ENCODE results near the gene ZNF584. TPM values are rescaled to one million over a fixed set of nuclear protein-coding genes. Genes with fewer than 3 reads are reported as not detected.
"Not testable (repeated sequence)": the region's sequence is repeated elsewhere in the genome, so short reads cannot be mapped to it uniquely, and the experiment has no call there.

Gene ZNF584
- total RNA-seq, 1 experiment from 2014 or later = 3.7 TPM

DNA sequence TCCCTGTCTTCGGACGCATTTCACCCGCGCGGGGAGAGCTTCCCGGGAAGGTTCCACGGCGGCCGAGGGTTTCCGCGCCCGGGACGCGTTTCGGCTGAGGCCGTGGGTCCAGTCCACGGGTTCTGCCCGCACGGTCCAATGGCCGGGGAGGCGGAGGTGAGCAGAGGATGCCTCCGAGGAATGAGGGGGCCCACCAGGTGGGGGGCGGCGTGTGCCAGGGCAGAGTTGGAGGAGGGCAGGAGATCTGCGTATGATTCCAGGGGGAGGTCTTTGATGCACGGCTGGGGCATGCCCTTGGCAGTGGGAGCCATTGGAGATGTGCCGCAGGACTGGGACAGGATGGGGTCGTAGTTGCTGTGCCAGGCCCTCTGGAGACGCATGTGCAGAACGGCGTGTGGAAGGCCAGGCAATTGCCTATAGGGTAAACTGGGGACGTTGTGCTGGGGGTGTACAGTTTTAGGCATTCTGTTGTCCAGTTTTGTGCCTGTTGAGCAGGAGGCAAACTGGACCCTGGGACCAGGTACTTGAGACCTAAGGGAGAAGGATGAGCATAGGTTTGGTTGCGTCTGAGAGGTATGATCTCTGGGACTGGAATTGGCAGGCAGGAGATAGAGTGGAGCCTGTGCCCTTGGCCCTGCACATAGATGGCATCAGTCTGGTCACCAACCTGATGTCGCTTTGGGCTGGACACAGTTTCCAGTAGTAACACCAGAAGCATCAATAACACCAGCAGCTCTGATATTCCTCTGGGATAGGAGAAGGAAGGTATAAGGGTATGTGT is 751 bp downstream of the ZNF584 start:
- H3K4me3 ChIP-seq (ENCODE audit: insufficient read depth, low read depth, low read length) = peak overlapping the region; percentile 90
- H3K36me3 ChIP-seq (replicated peaks; ENCODE audit: control insufficient read depth, insufficient read depth, low read length) = no peaks in the 10 kb centered on the region
- H3K27me3 ChIP-seq (ENCODE audit: control insufficient read depth, insufficient read depth, low read length) = peaks cover 11% of the 10 kb centered on the region
- DNase-seq = peak; percentile 64

DNA sequence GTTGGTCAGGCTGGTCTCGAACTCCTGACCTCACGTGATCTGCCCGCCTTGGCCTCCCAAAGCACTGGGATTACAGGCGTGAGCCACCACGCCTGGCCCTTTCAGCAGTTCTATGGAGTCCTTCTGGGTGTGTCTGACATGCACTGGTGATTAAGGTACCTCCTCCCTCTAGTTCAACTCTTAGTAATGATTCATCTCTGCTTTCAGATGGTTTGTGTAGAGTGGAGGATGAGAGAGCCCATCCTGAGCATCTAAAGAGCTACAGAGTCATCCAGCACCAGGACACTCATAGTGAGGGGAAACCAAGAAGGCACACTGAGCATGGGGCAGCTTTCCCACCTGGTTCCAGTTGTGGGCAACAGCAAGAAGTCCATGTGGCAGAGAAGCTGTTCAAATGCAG is 8.2 kb downstream of the ZNF584 start:
- Histone ChIP-seq H3K36me3 (replicated peaks; ENCODE audit: control insufficient read depth, insufficient read depth, low read length) (no peaks in the 10 kb centered on the region; the same call in 1 of the 2 replicates), H3K27me3 (ENCODE audit: control insufficient read depth, insufficient read depth, low read length) (no peaks in the 10 kb centered on the region)
- DNase-seq = no peak

DNA sequence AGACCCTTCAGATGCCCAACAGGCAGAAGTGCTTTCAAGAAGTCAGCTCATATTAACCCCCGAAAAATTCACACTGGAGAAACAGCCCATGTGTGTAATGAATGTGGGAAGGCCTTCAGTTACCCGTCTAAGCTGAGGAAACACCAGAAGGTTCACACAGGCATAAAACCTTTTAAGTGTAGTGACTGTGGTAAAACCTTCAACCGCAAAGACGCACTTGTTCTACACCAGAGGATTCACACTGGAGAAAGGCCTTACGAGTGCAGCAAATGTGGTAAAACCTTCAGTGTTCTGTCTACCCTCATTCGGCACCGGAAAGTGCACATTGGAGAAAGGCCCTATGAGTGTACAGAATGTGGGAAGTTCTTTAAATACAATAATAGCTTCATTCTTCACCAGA is 8.6 kb downstream of the ZNF584 start:
- Histone ChIP-seq H3K4me3 (ENCODE audit: insufficient read depth, low read depth, low read length) (no peak overlapping the region), H3K36me3 (replicated peaks; ENCODE audit: control insufficient read depth, insufficient read depth, low read length) (no peaks in the 10 kb centered on the region; the same call in 1 of the 2 replicates), H3K27me3 (ENCODE audit: control insufficient read depth, insufficient read depth, low read length) (no peaks in the 10 kb centered on the region)
- no peak for DNase-seq

More for the DNA sequence above, 8.2 kb downstream of the ZNF584 start:
- H3K4me3 ChIP-seq (ENCODE audit: insufficient read depth, low read depth, low read length) = no peak overlapping the region

DNA sequence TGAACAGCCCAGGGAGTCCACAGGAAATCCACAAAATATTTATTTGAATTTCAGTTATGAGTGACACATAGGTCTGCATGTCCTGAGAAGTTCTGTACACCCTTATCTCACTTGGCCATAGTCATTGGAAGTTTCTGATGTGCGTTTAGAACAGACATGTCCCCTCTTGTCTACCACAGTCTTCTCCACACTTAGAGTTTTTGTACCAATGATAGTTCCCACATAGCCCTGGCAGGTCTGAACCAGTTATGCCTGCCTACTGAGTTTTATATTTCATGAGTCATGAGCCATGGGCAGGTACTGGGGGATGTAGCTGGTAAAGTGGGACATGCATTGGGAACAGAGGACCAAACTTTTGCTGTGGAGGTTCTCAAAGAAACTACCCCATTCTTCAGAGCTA is 20.2 kb downstream of the ZNF584 start:
- no peaks in the 10 kb centered on the region; the same call in 1 of the 2 replicates for H3K27me3 ChIP-seq (ENCODE audit: control insufficient read depth, insufficient read depth, low read length)
- no peak for DNase-seq
- H3K4me3 ChIP-seq (ENCODE audit: insufficient read depth, low read depth, low read length) = no peak overlapping the region
- peaks cover under 1% of the 10 kb centered on the region for H3K36me3 ChIP-seq (replicated peaks; ENCODE audit: control insufficient read depth, insufficient read depth, low read length)

DNA sequence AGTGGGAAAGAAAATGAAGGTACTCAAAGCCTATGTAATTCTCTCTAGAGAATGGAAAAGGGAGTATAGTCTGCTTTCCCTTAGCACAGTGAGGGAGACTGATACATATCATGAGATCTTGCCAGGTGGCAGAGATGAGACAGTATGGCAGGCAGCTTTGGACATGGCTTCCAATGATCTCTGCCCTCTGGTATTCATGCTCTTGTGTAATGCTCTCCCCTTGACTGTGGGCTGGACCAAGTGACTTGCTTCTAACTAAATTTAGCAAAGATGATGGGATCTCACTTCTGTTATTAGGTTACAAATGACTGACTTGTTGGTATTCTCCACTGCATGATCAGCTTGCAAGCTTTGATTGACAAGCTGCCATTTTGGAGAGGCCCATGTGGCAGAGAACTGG is 21.3 kb downstream of the ZNF584 start:
- H3K27me3 ChIP-seq (ENCODE audit: control insufficient read depth, insufficient read depth, low read length) = no peaks in the 10 kb centered on the region; the same call in 1 of the 2 replicates
- DNase-seq = no peak
- H3K4me3 ChIP-seq (ENCODE audit: insufficient read depth, low read depth, low read length) = no peak overlapping the region
- H3K36me3 ChIP-seq (replicated peaks; ENCODE audit: control insufficient read depth, insufficient read depth, low read length) = peaks cover 10% of the 10 kb centered on the region

DNA sequence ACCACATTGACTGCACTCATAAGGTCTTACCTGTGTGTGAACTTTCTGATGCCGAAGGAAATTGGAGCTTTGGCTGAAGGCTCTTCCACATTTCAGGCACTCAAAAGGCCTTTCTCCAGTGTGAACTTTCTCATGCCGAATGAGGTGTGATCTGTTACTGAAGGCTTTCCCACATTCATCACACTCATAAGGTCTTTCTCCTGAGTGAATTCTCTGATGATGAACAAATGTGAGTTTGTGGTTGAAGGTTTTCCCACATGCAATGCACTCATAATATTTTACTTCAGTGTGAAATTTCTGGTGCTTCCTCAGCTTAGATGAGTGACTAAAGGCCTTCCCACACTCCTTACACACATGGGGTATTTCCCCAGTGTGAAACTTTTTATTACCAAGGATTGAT is 25.8 kb downstream of the ZNF584 start:
- no peak for DNase-seq
- H3K36me3 ChIP-seq (replicated peaks; ENCODE audit: control insufficient read depth, insufficient read depth, low read length) = peaks cover 11% of the 10 kb centered on the region
- H3K27me3 ChIP-seq (ENCODE audit: control insufficient read depth, insufficient read depth, low read length) = no peaks in the 10 kb centered on the region
- H3K4me3 ChIP-seq (ENCODE audit: insufficient read depth, low read depth, low read length) = no peak overlapping the region

DNA sequence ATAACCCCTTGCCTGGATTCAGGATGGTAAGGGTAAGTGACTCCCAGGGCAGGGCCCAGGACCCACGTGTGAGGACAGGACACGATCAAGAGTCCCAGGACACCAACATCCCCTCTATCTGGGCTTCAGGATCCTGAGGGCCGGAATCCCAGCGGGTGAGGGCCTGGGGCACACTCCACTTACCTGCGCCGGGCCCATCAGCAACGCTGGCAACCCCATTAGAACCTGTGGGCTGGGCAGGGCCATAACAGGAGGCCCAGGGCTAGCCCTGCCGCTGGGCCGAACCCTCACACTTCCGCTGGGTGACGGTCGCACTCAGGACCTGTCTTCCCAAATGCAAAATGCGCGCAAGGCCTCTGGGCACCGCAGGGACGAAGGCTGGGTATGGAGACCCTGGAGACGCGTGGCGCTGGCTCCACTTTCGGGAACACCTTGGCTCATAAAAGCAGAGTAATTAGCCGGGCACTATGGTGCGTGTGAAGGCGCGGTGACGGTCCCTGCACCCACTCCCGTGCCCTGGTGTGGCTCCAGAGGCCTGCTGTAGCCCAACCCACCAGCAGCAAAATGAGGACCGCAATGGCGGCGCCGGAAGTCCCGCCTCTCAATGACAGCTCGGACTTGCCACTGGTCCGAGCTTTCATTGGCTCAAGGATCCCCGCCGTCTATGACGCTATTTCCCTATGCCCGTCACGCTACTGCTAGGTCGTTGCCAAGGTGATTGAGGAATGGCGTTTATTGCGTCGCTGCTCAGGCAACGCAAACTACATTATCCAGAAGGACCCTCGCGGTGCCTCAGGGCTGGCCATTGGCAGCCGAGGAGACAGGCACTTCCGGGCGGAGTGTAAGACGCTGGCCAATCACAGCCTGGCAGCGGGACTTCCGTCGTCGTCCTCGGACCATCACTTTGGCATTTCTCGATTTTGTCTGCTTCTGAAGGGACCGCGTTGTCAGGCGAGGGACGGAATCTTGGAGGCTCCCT is 31.4 kb downstream of the ZNF584 start, which contains the start of gene ZNF132:
TSS of gene ZNF132 (minus strand) at position 578 of the 979 bp plus-strand sequence. CDS start at position 246, 332 bp downstream.
- peak; percentile 38 for DNase-seq
- Histone ChIP-seq H3K36me3 (replicated peaks; ENCODE audit: control insufficient read depth, insufficient read depth, low read length) (no peaks in the 10 kb centered on the region; the same call in 1 of the 2 replicates), H3K27me3 (ENCODE audit: control insufficient read depth, insufficient read depth, low read length) (peaks cover 2% of the 10 kb centered on the region), H3K4me3 (ENCODE audit: insufficient read depth, low read depth, low read length) (peak within 1 kb of the TSS; percentile 67)

DNA sequence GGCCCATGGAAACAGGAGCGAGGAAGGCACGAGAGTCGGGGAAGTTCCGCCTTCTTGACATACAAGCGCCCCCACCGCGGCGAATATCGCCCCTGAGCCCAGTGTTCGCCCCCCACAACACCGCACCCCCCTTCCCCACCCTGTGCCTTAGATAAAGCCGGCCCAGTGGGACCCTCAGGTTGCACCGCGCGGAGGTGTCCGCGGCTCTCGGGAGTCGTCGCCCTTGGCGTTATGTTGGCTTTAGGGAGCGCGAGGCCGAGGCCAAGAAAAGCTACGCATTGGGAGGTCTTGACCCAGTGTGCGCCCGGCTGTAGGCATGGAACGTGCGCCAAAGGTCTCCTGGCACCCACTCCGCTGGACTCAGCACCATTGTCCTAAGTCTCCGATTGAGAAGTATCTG is 32.1 kb downstream of the ZNF584 start:
- H3K4me3 ChIP-seq (ENCODE audit: insufficient read depth, low read depth, low read length) = peak overlapping the region; percentile 50
- peaks cover 2% of the 10 kb centered on the region for H3K27me3 ChIP-seq (ENCODE audit: control insufficient read depth, insufficient read depth, low read length)
- no peaks in the 10 kb centered on the region; the same call in 1 of the 2 replicates for H3K36me3 ChIP-seq (replicated peaks; ENCODE audit: control insufficient read depth, insufficient read depth, low read length)
- DNase-seq = peak; percentile 35

DNA sequence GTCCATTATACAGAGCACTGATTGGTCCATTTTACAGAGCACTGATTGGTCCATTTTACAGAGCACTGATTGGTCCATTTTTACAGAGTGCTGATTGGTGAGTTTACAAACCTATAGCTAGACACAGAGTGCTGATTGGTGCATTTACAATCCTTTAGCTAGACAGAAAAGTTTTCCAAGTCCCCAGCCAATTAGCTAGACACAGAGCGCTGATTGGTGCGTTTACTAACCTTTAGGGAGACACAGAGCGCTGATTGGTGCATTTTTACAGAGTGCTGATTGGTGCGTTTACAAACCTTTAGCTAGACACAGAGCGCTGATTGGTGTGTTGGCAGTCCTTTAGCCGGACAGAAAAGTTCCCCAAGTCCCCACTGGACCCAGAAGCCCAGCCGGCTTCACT is 34.5 kb downstream of the ZNF584 start:
- not testable (repeated sequence) for H3K36me3 ChIP-seq (replicated peaks; ENCODE audit: control insufficient read depth, insufficient read depth, low read length); DNase-seq; H3K27me3 ChIP-seq (ENCODE audit: control insufficient read depth, insufficient read depth, low read length); H3K4me3 ChIP-seq (ENCODE audit: insufficient read depth, low read depth, low read length)

DNA sequence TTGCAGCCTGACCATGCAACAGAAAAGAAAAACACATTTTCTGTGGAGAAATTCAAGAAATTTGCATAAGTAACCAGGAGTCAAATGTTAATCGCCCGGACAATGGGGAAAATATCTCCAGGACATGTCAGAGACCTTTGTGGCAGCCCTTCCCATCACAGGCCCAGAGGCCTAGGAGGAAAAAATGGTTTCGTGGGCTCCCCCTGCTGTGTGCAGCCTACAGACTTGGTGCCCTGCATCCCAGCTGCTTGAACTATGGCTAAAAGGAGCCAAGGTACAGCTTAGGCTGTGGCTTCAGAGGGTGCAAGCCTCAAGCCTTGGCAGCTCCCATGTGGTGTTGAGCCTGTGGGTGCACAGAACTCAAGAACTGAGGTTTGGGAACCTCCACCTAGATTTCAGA is 40.4 kb downstream of the ZNF584 start:
- peaks cover 12% of the 10 kb centered on the region for H3K27me3 ChIP-seq (ENCODE audit: control insufficient read depth, insufficient read depth, low read length)
- not testable (repeated sequence) for H3K36me3 ChIP-seq (replicated peaks; ENCODE audit: control insufficient read depth, insufficient read depth, low read length); H3K4me3 ChIP-seq (ENCODE audit: insufficient read depth, low read depth, low read length); DNase-seq

DNA sequence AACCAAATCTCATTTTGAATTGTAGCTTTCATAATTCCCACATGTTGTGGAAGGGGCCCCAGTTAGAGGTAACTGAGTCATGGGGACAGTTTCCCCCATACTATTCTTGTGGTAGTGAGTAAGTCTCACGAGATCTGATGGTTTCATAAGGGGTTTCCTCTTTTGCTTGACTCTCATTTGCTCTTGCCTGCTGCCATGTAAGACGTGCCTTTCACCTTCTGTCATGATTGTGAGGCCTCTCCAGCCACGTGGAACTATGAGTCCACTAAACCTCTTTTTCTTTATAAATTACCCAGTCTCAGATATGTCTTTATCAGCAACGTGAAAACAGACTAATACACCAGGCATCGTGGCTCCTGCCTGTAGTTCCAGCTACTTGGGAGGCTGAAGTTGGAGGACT is 41.5 kb downstream of the ZNF584 start:
- H3K27me3 ChIP-seq (ENCODE audit: control insufficient read depth, insufficient read depth, low read length) = peaks cover 12% of the 10 kb centered on the region
- H3K36me3 ChIP-seq (replicated peaks; ENCODE audit: control insufficient read depth, insufficient read depth, low read length); DNase-seq; H3K4me3 ChIP-seq (ENCODE audit: insufficient read depth, low read depth, low read length): not testable (repeated sequence)

DNA sequence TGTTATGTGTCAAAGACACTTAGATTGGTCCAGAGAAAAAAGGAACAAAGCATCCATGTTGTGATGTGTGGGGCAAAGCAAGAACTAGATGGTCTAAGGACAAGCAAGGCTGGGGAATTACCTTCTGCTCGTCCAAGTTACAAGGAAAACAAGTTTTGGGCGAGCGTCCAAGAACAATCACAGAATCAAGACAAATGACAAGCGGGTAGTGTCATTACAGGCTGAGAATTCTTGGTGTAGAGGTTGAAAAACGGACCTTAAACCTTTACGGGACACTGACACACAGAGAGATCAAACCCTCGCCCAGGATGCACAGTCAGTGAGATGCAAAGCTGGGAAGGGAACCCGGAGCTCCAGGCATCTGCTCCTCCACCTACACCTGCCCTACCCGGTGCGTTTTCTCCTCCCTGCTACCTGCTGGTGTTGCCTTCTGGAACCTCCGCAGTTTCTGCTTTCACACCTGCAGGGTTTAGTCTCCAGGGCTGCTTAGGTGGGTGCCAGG is 42.5 kb downstream of the ZNF584 start:
- H3K36me3 ChIP-seq (replicated peaks; ENCODE audit: control insufficient read depth, insufficient read depth, low read length) = no peaks in the 10 kb centered on the region
- H3K4me3 ChIP-seq (ENCODE audit: insufficient read depth, low read depth, low read length) = peak overlapping the region; percentile 33
- H3K27me3 ChIP-seq (ENCODE audit: control insufficient read depth, insufficient read depth, low read length) = peaks cover 12% of the 10 kb centered on the region
- no peak for DNase-seq

DNA sequence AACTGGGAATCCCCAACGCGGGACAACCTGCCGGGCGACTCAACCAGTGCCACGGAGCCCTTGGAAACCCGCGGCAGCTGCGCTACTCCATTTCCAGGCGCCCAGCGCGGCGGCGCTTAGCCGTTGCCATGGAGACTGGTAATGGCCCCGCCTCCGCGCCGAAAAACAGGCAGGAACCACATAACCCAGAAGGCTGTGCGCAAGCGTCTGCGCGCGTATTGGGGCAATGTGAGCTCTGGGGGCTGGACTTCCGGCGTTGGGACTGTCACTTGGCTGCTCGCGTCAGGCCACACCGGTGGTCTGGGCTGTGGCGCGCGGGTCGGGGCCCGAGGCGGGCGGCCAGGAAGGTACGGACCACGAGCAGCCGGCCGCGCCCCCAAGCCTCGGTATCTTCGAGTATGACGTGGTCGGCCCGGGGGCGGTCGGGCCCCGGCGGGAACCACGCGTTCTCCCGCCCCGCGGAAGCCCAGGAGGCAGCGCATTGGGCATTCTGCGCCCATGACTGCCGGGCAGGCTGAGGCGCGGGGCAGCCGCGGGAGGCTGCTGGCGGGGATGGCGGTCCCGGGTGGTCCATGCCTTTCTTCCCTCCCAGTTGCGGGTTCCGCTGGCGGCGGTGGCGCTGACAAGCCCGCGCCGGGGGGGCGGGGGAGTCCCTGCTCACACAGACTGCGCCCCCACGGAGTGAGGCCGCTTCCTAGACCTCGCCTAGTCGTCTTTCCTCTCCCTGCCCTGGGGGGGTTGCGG is 43.1 kb downstream of the ZNF584 start, which contains the start of gene ZNF324B:
TSS of gene ZNF324B (plus strand) at position 265 of the 744 bp plus-strand sequence. CDS start 2,080 bp downstream, outside the sequence.
- Histone ChIP-seq H3K36me3 (replicated peaks; ENCODE audit: control insufficient read depth, insufficient read depth, low read length) (no peaks in the 10 kb centered on the region), H3K4me3 (ENCODE audit: insufficient read depth, low read depth, low read length) (peak within 1 kb of the TSS; percentile 72), H3K27me3 (ENCODE audit: control insufficient read depth, insufficient read depth, low read length) (peaks cover 12% of the 10 kb centered on the region)
- DNase-seq = peak; percentile 98

DNA sequence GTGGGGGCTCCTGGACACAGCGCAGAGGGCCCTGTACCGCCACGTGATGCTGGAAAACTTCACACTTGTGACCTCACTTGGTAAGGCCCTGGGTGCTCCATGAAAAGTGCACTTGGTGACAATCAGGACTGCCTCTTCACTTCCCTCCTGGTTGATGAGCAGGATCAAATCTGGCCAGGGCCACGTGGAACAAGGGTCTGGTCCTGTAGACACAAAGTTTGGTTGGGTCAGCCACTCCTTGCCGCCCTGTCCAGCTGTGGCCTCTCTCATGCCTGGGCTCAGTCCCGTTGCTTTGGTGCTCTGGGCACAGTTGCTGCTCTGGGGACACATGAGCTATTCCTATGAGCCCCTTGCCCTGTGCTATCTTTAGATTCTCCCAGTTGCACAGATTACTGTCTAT is 45.3 kb downstream of the ZNF584 start:
- Histone ChIP-seq H3K36me3 (replicated peaks; ENCODE audit: control insufficient read depth, insufficient read depth, low read length) (no peaks in the 10 kb centered on the region), H3K27me3 (ENCODE audit: control insufficient read depth, insufficient read depth, low read length) (peaks cover 12% of the 10 kb centered on the region), H3K4me3 (ENCODE audit: insufficient read depth, low read depth, low read length) (no peak overlapping the region)
- no peak for DNase-seq

Data from H7 (cell line).